ENCODE results near the gene XKR7.

- no peak for TF ChIP-seq CTCF (IDR thresholded peaks at IDR 0.05)
- no peak for TF ChIP-seq EP300 (IDR thresholded peaks at IDR 0.05)
Measured at GRCh38 chr20:31926493-31926892, 41.5 kb upstream of the XKR7 start.
